ENCODE data around the gene DRAP1.

DNA sequence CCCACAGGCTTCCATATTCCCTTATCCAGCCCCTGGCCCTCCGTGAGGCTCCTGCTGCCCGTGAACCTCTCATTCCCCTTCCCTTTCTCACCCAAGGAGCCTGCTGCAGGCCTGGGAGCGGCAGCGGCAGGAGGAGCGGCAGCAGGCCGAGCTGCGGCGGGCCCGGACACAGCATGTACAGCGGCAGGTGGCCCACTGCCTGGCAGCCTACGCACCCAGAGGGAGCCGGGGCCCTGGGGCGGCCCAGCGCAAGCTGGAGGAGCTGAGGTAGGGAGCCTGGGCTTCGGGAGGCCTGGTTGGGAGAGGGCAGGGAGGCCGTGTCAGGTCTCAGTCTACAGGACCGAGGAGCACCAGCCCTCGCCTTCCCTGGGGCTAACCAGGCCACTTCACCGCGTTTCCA, 34.2 kb downstream of the DRAP1 start:
- TF ChIP-seq YY1 (IDR thresholded peaks at IDR 0.05; ENCODE audit: insufficient read depth, insufficient read length) (no peak), SUZ12 (IDR thresholded peaks at IDR 0.05; ENCODE audit: extremely low read depth, insufficient read depth, insufficient read length) (no peak)
